Peyer's patch (tissue), 4 donors: ENCODE data around the gene TSHZ1.

ENCODE experiments used
- POLR2A ChIP-seq, 2 donors: fragments of 450-650 bp; IDR thresholded peaks; one replicate each; pipeline ENCODE4 v1.5.1; 2017; ENCODE audit warnings: antibody characterized with exemption in 2 of 2, mild to moderate bottlenecking in 2 of 2, moderate library complexity in 2 of 2
- TF ChIP-seq, protein P1 (sequence below), 6 experiments: fragments of 450-650 bp in 4 of 6; fragments of 200-600 bp in 2 of 6; sonication (generic) in 1 of 6; IDR thresholded peaks; one replicate each; pipeline ENCODE4 v1.5.1; 2017 to 2019; ENCODE audit warnings: antibody characterized with exemption in 6 of 6, mild to moderate bottlenecking in 3 of 6, moderate library complexity in 1 of 6

DNA sequence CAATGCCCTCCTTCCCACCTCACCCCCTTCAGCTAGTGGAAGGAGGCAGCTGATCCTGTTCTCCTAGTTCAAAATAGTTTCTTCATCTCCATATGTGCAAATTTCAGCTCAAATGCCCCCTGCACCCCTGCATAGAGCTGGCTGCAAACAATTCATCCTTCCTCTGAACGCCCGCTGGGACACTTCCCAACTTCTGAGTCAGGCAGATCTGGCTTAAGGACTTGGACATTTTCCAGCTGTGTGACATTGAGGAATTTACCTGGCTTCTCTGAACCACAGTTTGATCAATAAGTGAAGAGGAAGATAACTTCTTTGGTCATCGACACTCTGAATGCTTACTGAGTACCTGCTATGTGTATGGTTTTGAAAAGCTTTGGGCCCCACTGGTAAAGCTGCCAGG is 25.1 kb upstream of the TSHZ1 start:
- TF ChIP-seq, protein P1, sequence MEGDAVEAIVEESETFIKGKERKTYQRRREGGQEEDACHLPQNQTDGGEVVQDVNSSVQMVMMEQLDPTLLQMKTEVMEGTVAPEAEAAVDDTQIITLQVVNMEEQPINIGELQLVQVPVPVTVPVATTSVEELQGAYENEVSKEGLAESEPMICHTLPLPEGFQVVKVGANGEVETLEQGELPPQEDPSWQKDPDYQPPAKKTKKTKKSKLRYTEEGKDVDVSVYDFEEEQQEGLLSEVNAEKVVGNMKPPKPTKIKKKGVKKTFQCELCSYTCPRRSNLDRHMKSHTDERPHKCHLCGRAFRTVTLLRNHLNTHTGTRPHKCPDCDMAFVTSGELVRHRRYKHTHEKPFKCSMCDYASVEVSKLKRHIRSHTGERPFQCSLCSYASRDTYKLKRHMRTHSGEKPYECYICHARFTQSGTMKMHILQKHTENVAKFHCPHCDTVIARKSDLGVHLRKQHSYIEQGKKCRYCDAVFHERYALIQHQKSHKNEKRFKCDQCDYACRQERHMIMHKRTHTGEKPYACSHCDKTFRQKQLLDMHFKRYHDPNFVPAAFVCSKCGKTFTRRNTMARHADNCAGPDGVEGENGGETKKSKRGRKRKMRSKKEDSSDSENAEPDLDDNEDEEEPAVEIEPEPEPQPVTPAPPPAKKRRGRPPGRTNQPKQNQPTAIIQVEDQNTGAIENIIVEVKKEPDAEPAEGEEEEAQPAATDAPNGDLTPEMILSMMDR (IDR thresholded peaks at IDR 0.05), result no peak
- no peak for TF ChIP-seq POLR2A (IDR thresholded peaks at IDR 0.05)
